ENCODE measurements around the gene LRRK1. TPM values are rescaled to one million over a fixed set of nuclear protein-coding genes. Genes with fewer than 3 reads are reported as not detected.

LRRK1 gene
- total and polyA plus RNA-seq, 2 donors: 3.4 to 6.7 TPM

- 3% methylated on average over 42 of the region's 42 CpGs for WGBS
- H3K27ac ChIP-seq (ENCODE audit: low read depth in 1 of 2, low read length in 1 of 2): no peak overlapping the region
- H3K4me3 ChIP-seq (ENCODE audit: low read length in 2 of 2): peak overlapping the region; percentile 2 to 49
- peak in 6 of 9 donors; percentile 14 to 62 (median 32) for DNase-seq (ENCODE audit: low read depth in 6 of 9, low spot score in 9 of 9)
- peaks cover 32 to 64% of the 10 kb centered on the region in 2 donors for H3K27me3 ChIP-seq (ENCODE audit: control insufficient read depth in 2 of 2, insufficient read depth in 1 of 2, low read length in 1 of 2)
- H3K9me3 ChIP-seq (ENCODE audit: control insufficient read depth in 2 of 2, insufficient read depth in 1 of 2, low read length in 1 of 2): no peaks in the 10 kb centered on the region
- H3K4me1 ChIP-seq (ENCODE audit: control insufficient read depth in 2 of 2, insufficient read depth in 2 of 2, low read length in 2 of 2): peaks cover 0 to 6% of the 10 kb centered on the region in 2 donors
- H3K36me3 ChIP-seq (ENCODE audit: control insufficient read depth in 2 of 2, insufficient read depth in 2 of 2, low read length in 1 of 2): no peaks in the 10 kb centered on the region
These were observed 995 bp upstream of the LRRK1 start for GRCh38 chr15:100918034-100918689.

GRCh38 chr15:100919481-100920405, 586 bp downstream of the LRRK1 start:
- Histone ChIP-seq H3K27me3 (ENCODE audit: control insufficient read depth in 2 of 2, insufficient read depth in 1 of 2, low read length in 1 of 2) (peaks cover 32 to 61% of the 10 kb centered on the region in 2 donors), H3K9me3 (ENCODE audit: control insufficient read depth in 2 of 2, insufficient read depth in 1 of 2, low read length in 1 of 2) (no peaks in the 10 kb centered on the region), H3K27ac (ENCODE audit: low read depth in 1 of 2, low read length in 1 of 2) (no peak overlapping the region), H3K4me3 (ENCODE audit: low read length in 2 of 2) (peak overlapping the region; percentile 23 to 49), H3K4me1 (ENCODE audit: control insufficient read depth in 2 of 2, insufficient read depth in 2 of 2, low read length in 2 of 2) (peaks cover 0 to 6% of the 10 kb centered on the region in 2 donors), H3K36me3 (ENCODE audit: control insufficient read depth in 2 of 2, insufficient read depth in 2 of 2, low read length in 1 of 2) (no peaks in the 10 kb centered on the region)
- DNase-seq (ENCODE audit: low read depth in 6 of 9, low spot score in 9 of 9): no peak
- 2% methylated on average over 80 of the region's 80 CpGs for WGBS

GRCh38 chr15:100920516-100921135, 1.5 kb downstream of the LRRK1 start:
- Histone ChIP-seq H3K27me3 (ENCODE audit: control insufficient read depth in 2 of 2, insufficient read depth in 1 of 2, low read length in 1 of 2) (peaks cover 32 to 61% of the 10 kb centered on the region in 2 donors), H3K9me3 (ENCODE audit: control insufficient read depth in 2 of 2, insufficient read depth in 1 of 2, low read length in 1 of 2) (no peaks in the 10 kb centered on the region), H3K4me3 (ENCODE audit: low read length in 2 of 2) (no peak overlapping the region), H3K27ac (ENCODE audit: low read depth in 1 of 2, low read length in 1 of 2) (no peak overlapping the region), H3K36me3 (ENCODE audit: control insufficient read depth in 2 of 2, insufficient read depth in 2 of 2, low read length in 1 of 2) (no peaks in the 10 kb centered on the region), H3K4me1 (ENCODE audit: control insufficient read depth in 2 of 2, insufficient read depth in 2 of 2, low read length in 2 of 2) (peaks cover 0 to 6% of the 10 kb centered on the region in 2 donors)
- WGBS: 97% methylated on average over 8 of the region's 8 CpGs
- DNase-seq (ENCODE audit: low read depth in 6 of 9, low spot score in 9 of 9): no peak

- Histone ChIP-seq H3K27ac (ENCODE audit: low read depth in 1 of 2, low read length in 1 of 2) (peak overlapping the region in 1 of 2 donors; percentile 19), H3K9me3 (ENCODE audit: control insufficient read depth in 2 of 2, insufficient read depth in 1 of 2, low read length in 1 of 2) (no peaks in the 10 kb centered on the region), H3K4me3 (ENCODE audit: low read length in 2 of 2) (no peak overlapping the region), H3K27me3 (ENCODE audit: control insufficient read depth in 2 of 2, insufficient read depth in 1 of 2, low read length in 1 of 2) (peaks cover 32 to 52% of the 10 kb centered on the region in 2 donors), H3K36me3 (ENCODE audit: control insufficient read depth in 2 of 2, insufficient read depth in 2 of 2, low read length in 1 of 2) (no peaks in the 10 kb centered on the region), H3K4me1 (ENCODE audit: control insufficient read depth in 2 of 2, insufficient read depth in 2 of 2, low read length in 2 of 2) (peaks cover 0 to 6% of the 10 kb centered on the region in 2 donors)
- DNase-seq (ENCODE audit: low read depth in 6 of 9, low spot score in 9 of 9): no peak
- WGBS: 30% methylated on average over 13 of the region's 13 CpGs
These were observed 3.3 kb downstream of the LRRK1 start for GRCh38 chr15:100922192-100923040.

GRCh38 chr15:100923076-100923475, 3.9 kb downstream of the LRRK1 start:
- Histone ChIP-seq H3K4me3 (ENCODE audit: low read length in 2 of 2) (no peak overlapping the region), H3K27ac (ENCODE audit: low read depth in 1 of 2, low read length in 1 of 2) (no peak overlapping the region), H3K9me3 (ENCODE audit: control insufficient read depth in 2 of 2, insufficient read depth in 1 of 2, low read length in 1 of 2) (no peaks in the 10 kb centered on the region), H3K27me3 (ENCODE audit: control insufficient read depth in 2 of 2, insufficient read depth in 1 of 2, low read length in 1 of 2) (peaks cover 32 to 46% of the 10 kb centered on the region in 2 donors), H3K4me1 (ENCODE audit: control insufficient read depth in 2 of 2, insufficient read depth in 2 of 2, low read length in 2 of 2) (peaks cover 0 to 6% of the 10 kb centered on the region in 2 donors), H3K36me3 (ENCODE audit: control insufficient read depth in 2 of 2, insufficient read depth in 2 of 2, low read length in 1 of 2) (no peaks in the 10 kb centered on the region)
- 94% methylated on average over 7 of the region's 7 CpGs for WGBS
- DNase-seq (ENCODE audit: low read depth in 6 of 9, low spot score in 9 of 9): no peak

GRCh38 chr15:100923902-100924301, 4.7 kb downstream of the LRRK1 start:
- Histone ChIP-seq H3K4me3 (ENCODE audit: low read length in 2 of 2) (no peak overlapping the region), H3K9me3 (ENCODE audit: control insufficient read depth in 2 of 2, insufficient read depth in 1 of 2, low read length in 1 of 2) (no peaks in the 10 kb centered on the region), H3K36me3 (ENCODE audit: control insufficient read depth in 2 of 2, insufficient read depth in 2 of 2, low read length in 1 of 2) (no peaks in the 10 kb centered on the region), H3K4me1 (ENCODE audit: control insufficient read depth in 2 of 2, insufficient read depth in 2 of 2, low read length in 2 of 2) (peaks cover 0 to 6% of the 10 kb centered on the region in 2 donors), H3K27ac (ENCODE audit: low read depth in 1 of 2, low read length in 1 of 2) (no peak overlapping the region), H3K27me3 (ENCODE audit: control insufficient read depth in 2 of 2, insufficient read depth in 1 of 2, low read length in 1 of 2) (peaks cover 23 to 37% of the 10 kb centered on the region in 2 donors)
- DNase-seq (ENCODE audit: low read depth in 6 of 9, low spot score in 9 of 9): no peak
- WGBS: 95% methylated on average over 5 of the region's 5 CpGs

GRCh38 chr15:100924436-100924835, 5.3 kb downstream of the LRRK1 start:
- WGBS: 96% methylated on average over 11 of the region's 11 CpGs
- no peak overlapping the region for H3K27ac ChIP-seq (ENCODE audit: low read depth in 1 of 2, low read length in 1 of 2)
- no peak for DNase-seq (ENCODE audit: low read depth in 6 of 9, low spot score in 9 of 9)
- H3K9me3 ChIP-seq (ENCODE audit: control insufficient read depth in 2 of 2, insufficient read depth in 1 of 2, low read length in 1 of 2): no peaks in the 10 kb centered on the region
- H3K27me3 ChIP-seq (ENCODE audit: control insufficient read depth in 2 of 2, insufficient read depth in 1 of 2, low read length in 1 of 2): peaks cover 18 to 35% of the 10 kb centered on the region in 2 donors
- peaks cover 0 to 6% of the 10 kb centered on the region in 2 donors for H3K4me1 ChIP-seq (ENCODE audit: control insufficient read depth in 2 of 2, insufficient read depth in 2 of 2, low read length in 2 of 2)
- H3K4me3 ChIP-seq (ENCODE audit: low read length in 2 of 2): no peak overlapping the region
- no peaks in the 10 kb centered on the region for H3K36me3 ChIP-seq (ENCODE audit: control insufficient read depth in 2 of 2, insufficient read depth in 2 of 2, low read length in 1 of 2)

GRCh38 chr15:100925480-100925879, 6.3 kb downstream of the LRRK1 start:
- Histone ChIP-seq H3K9me3 (ENCODE audit: control insufficient read depth in 2 of 2, insufficient read depth in 1 of 2, low read length in 1 of 2) (no peaks in the 10 kb centered on the region), H3K27ac (ENCODE audit: low read depth in 1 of 2, low read length in 1 of 2) (no peak overlapping the region), H3K4me3 (ENCODE audit: low read length in 2 of 2) (no peak overlapping the region), H3K4me1 (ENCODE audit: control insufficient read depth in 2 of 2, insufficient read depth in 2 of 2, low read length in 2 of 2) (peaks cover 0 to 6% of the 10 kb centered on the region in 2 donors), H3K27me3 (ENCODE audit: control insufficient read depth in 2 of 2, insufficient read depth in 1 of 2, low read length in 1 of 2) (peaks cover 8 to 25% of the 10 kb centered on the region in 2 donors), H3K36me3 (ENCODE audit: control insufficient read depth in 2 of 2, insufficient read depth in 2 of 2, low read length in 1 of 2) (no peaks in the 10 kb centered on the region)
- 98% methylated on average over 8 of the region's 8 CpGs for WGBS
- no peak for DNase-seq (ENCODE audit: low read depth in 6 of 9, low spot score in 9 of 9)
